SKM-1 treated with dmso at 0.1 percent for 144 hours (cell line): ENCODE measurements around the gene RASA3.

Experiments used
- DNase-seq: peaks from one replicate; lab custom pipeline; 2025; ENCODE audit not compliant: unreplicated experiment; lab: John Stamatoyannopoulos, UW

The RASA3 gene

DNA sequence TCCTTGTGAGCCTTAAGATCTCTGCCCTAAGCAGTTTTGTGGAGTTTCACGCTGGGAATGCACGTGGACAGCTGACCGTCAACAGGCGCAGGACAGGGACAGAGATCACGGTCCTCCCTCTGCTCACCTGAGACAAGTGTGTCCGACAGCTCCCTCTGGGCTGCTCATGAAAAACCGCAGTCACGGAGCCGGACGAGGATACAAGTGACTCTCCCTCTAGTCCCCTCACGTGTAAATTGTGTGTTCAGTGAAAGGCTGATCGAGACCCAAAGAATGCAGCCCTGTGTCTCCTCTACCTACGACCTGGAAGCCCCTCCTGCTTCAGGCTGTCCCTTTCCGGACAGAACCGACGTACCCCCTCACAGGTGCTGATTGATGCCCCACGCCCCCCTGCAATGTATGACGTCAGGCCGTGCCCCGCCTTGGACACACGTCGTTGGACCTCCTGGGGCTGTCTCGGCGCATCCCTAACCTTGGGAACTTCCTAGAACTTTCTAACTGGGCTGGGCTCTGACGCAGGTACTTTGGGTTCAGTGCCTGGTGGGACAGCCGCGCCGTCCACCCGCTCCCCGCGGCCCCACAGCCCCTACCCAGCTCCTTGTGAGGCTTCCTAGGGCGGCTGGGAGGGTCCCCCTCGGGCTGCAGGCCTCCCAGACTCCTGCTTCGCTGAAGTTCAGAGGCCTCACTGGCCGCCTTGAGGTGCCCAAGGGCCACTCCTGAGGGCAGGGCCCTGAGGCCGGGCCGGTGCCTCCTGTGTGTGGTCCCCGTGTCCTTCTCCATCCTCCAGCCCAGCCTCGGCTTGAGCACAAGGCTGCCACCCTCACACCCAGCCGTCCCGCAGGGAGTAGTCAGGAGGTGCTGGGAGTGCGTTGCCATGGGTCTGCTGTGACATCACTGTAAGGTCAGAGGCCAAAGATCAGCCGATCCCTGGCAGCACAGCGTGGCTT, 158.9 kb downstream of the RASA3 start, which contains the start of gene C13orf46:
TSS of gene C13orf46 (minus strand) at position 859 of the 947 bp plus-strand sequence. CDS start at position 780, 79 bp downstream.
- DNase-seq, result no peak

DNA sequence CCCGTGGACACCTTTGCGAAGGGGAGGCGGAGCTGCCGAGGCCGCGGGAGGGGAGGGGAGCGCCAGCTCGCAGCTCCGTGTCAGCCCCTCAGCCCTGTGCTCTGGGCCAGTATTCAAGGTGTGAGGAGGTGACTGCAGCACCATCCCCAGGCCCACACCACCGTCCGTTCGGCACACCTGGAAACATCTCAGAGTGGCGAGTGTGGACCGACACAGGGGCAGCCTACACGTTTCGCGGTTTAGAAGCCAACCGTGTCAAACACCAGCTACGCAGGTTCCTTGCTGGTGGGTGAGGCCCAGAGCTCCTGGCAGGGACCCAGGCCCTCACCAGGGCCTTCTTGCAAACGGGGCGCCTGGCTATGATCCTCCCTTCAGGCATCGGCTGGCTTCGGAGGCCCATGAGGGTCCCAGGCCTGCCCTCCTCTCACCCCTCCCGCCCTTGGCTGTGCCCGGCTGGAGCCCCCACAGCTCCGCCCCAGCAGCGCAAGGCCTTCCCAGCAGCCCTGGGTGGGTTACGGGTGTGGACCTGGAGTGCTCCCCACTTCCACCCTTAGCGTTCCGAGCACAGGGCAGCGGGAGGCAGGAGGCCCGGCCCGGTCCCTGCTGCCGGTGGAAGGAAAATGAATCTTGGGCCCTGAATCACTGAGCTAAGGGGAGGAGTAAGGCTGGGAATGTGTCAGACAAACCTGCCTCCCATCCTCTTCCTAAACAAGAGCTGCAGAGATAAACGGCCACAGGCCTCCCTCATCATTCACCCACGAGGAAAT, 159.8 kb downstream of the RASA3 start:
- DNase-seq, result no peak

DNA sequence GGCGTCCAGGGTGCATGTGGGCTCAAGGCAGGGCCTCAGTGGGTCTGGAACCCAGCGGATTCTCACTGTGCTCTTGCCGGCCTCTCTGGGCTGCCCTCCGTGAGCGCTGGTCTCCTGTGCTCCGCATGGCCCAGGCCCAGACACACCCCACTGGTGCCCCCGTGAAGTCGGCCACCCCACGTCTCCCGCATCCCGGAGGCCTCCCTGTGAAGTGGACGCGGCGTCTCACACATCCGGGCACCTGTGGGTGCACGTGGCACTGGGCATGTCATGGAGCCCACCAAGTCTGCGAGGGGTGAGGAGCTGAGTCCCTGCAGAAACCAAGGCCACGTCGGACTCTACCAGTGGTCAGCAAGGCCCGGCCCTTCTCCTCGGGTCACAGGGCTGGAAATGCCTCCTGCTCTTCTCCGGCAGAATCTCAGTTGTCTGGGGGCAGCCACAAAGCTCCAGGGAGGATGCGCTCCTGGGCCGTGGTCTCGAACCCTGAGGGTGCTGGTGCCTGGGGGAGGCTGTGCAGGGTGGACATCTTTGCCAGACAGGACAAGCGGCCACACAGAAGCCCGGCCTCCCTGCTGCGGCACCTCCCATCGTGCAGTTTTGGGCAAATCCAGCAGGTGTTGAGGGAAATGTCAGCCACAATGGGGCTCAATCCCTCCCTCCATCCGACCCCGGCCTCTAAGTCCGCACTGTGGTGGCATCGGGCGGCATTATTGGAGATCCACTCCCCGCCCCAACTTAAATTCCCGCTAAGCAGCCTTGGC, 160.8 kb downstream of the RASA3 start:
- no peak for DNase-seq

DNA sequence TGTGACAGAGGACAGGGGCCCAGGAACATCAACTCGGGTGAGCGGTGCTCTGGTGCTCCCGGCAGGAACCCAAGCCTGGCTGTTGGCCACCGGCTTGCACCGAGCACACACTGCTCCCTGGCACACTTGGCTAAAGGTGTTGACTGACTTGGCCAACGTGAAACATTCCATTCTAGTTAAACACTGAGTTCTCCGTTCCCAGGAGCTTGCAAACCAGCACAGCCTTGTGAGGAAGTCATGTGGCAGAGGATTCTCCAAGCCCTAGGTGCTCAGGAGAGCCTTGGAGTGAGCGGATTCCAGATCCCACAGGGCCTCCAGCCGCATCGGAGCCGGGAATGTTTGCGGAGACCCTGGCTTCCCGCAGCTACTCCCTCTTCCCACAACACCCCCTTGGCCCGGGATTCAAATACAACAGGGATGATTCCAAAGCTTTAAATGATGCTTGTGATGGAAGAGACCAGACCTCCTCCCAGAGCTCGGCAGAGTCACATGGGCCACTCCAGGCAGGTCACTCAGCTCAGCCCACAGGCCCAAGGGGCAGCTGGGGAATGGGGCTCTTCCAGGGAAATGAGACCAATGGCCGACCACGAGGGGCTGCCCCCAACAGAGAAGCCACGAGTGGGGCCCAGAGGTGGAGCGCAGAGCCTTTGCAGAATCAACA, 161.5 kb downstream of the RASA3 start:
- DNase-seq, result no peak

DNA sequence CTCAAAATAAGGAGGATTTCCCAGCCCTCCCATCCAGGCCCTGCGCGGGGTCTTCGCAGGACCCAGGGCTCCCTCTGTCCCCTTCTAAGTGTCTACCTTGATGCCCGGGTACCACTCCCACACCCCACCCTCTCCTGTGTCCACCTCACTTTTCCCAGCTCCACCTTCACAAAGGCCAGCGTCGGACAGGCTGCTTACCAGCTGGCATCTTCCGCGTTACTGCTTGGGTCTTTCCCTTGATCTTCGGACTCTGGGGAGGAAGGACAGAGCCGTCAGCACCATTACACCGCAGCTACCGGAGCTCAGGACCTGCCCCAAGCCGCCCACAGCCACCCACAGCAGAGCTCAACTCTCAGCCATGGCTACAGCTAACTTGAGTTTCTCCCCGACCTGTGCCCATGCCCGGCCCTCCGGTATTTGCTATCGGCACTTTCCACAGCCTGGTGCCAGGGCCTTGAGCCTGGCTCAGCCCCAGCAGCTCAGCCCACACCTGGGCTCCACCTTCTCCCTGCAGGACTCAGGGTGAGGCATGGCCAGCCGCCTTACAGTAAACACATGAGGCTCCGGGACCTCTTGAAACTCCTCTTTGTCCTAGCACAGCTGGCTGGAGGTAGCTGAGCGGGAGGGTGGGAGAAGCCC, 162.3 kb downstream of the RASA3 start:
- DNase-seq, result no peak

DNA sequence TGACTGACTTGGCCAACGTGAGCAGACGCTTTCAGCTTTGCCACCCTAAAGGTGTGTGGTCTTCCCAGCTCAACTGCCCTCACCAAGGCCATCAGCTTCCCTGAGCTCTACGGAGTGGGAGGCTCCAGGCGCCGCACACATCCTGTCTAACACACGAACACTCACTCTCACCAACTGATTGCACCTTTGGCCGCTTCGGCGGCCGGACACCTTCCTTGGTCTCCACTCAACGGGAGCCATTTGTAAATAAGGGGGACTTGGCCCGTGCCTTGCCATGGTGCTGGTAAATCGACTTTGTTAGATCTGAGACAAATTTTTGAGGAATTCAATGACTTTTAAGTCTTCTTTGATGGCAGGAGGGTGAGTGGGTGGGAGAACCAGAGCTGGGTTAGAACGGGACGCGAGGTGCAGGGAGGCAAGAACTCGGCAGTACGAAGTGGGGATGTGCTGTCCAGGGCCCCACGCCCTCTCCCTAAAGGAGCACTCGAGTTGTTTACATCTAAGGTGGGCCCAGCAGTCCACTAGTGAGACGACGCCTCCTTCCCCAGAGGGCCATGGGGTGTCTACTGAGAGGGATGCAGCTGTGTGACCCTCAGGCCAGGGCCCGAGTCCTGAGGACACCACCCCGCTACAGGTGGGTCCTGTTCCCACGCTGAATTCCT, 163.0 kb downstream of the RASA3 start:
- DNase-seq, result no peak

DNA sequence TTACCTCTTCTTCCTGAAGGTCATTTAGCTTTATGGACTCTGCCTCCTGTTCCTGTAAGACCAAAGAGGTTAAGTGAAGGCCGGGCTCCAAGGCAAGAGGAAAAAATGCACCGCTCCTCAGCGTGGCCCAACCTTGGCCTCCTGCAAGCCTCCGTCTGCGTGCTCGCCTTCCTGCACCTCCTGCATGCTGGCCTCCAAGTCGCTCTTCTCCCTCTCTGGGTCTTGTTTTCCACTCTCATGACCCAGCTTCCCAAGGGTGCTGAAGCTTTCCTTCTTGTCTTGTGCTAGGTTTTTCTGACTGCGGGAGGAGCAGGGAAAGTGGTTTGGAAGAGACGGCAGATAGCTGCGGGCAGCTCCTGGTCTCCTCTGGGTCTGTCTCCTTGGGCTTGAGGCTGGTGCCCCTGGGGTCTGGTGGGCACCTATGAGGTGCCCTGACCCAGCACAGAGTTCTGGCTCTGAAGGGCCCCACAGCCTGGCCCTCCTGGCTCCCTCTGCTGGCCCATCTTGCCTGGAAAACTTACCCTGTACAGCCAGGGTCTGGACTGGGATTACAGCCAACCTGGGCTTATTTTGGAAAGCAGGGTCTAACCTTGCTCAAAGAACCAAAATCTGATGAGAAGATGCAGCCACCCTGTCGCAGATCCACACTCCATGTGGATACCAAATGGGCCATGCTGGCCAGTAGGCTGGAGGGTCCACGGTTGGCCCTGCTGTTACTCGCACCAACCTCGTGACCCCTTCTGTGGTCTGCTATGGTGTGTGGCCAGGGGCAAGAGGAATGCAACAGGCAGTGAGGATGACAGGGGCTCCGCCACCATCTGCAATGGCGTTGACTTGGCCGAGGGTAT, 163.7 kb downstream of the RASA3 start:
- DNase-seq, result no peak

DNA sequence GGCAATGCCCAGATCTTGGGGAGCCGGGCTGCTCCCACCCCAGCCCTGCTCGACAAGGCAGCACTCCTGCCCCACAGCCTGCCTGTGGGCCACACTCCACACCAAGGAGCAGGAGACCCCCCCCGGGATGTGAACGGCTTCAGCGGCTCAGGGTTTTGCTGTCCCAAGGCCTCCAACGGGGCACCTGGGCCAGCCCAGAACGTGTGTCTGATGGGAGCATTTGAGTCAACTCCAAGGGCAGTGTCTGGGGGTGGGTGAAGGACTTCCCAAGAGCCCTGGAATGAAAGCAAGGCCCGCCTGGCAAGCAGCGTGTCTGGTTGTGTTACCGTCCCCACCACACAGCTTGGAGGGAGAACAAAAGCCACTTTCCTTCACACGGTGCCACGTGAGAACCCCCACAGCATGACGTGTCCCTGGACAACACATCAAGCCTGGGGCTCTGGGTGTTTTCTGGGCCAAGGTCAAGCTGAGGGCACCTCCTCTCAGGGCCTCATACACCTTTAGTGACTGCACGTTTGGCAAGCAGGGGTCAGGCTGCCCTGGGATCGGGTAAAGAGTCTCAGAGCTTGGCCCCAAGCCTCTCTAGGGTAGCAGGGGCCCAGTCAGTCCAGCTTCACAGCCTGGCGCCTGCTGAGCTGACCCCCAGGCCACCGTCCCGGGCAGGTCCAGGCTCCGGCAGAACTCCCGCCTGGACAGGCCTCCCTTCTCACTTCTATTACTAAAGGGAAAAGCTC, 164.5 kb downstream of the RASA3 start:
- DNase-seq, result no peak

DNA sequence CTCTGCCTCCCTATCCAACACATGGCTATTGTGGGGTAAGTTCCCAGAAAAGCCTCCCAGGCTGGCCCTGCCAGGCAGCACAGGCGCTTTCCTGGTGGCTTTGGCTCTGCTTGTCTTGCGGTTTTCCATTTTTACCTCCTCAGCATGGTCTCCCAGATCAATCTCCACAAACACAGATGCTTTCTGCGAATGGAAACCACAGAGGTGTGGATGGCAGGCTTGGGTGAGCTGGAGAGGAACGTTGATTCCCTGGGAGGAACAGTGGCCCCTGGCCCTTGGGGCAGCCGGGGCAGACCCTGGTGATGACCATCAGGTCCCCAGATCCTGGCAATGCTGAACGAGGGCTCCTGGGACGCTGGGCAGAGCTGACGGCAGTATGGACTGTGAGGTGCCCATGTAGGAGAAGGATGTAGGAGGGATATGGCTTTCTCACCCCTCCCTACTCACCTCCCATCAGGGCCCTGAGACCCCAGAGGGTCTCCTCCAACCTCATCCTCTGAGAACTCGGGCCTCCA, 165.2 kb downstream of the RASA3 start:
- DNase-seq, result no peak

DNA sequence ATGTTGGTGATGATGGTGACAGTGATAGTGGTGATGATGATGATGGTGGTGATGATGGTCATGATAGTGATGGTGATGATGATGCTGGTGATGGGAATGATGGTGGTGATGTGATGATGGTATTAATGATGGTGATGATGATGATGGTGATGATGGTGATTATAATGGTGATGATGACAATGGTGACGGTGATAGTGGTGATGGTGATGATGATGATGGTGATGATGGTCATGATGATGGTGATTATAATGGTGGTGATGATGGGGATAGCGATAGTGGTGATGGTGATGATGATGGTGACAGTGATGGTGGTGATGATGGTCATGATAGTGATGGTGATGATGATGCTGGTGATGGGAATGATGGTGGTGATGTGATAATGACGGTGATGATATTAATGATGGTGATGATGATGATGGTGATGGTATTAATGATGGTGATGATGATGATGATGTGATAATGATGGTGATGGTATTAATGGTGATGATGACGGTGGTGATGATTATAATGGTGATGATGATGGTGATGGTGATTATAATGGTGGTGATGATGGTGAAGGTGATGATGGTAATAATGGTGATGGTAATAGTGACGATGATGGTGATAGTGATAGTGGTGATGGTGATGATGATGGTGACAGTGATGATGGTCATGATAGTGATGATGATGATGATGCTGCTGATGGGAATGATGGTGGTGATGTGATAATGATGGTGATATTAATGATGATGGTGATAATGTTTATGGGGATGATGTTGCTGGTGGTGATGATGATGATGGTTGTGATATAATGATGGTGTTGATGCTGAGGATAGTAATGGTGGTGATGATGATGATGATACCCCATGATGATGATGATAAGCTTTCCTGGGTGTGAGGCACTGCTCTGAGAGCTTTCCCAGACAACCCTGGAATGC, 166.2 kb downstream of the RASA3 start:
- no peak for DNase-seq

DNA sequence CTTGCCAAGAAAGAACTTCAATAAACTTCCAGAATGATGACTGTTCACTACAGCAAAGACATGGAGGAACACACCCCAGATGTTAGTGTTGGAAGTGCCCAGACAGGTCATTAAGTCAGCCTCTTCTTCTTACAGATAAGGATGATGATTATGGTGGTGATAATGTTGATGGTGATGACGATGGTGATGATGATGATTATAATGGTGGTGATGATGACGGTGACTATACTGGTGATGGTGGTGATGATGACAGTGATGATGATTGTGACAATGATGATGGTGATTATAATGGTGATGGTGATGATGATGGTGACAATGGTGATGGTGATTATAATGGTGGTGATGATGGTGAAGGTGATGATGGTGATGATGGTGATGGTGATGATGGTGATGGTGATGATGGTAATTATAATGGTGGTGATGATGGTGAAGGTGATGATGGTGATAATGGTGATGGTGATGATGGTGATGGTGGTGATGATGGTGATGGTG, 167.0 kb downstream of the RASA3 start:
- no peak for DNase-seq

DNA sequence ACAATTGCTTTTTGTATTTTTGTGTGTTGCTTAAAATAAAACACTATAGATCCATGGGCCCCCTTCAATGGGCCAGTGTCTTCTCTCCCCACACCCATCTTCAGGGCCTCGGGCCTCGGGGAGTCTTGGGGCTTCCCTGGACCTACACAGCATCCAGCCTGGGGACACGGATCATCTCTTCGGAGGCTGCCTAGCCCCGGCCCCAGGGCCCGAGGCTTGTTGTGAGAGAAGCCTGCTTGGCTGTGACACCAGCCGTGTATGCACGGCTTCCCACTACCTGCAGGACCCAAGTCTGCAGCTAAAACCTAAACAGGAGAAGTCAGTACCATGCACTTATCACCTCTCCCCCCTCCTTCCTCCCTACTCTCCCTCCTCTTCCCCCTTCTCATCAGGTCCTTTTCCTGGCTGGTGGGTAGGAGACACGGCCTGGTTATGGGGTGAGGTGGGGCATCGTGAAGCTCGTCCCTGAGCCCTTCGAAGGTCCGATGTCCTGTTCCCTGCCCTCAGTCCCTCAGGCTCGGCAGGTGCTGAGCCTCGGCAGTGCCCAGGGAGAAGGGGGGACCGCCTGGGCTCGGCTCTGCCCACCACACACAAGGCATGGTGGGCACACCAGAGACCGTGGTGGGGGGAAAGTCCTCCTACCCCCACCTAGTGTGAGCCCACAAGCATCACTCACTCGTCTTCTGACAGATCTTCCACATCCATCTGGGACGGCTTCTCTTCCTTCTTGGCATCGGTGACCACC, 168.0 kb downstream of the RASA3 start:
- DNase-seq, result no peak

DNA sequence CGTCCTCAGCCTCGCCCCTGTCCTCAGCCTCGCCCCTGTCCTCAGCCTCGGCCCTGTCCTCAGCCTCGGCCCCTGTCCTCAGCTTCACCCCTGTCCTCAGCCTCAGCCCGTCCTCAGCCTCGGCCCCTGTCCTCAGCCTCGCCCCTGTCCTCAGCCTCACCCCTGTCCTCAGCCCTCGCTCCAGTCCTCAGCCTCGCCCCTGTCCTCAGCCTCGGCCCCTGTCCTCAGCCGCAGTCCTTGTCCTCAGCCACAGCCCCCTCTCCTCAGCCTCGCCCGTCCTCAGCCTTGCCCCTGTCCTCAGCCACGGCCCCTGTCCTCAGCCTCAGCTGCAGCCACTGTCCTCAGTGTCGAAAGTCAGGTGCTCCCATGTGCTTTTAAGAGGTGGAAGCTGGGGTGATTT, 169.0 kb downstream of the RASA3 start:
- no peak for DNase-seq

DNA sequence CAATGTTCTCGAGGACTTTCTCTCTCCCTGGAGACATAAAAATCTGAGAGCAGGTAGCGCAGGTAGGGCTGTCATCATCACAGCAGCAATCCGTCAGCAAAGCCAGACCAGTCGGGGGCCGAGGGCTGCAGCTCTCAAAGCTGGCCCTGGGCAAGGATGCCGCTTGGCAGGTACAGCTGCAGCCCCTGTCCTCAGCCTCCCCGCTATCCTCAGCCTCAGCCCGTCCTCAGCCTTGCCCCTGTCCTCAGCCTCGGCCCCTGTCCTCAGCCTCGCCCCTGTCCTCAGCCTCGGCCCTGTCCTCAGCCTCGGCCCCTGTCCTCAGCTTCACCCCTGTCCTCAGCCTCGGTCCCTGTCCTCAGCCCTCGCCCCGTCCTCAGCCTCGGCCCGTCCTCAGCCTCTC, 169.4 kb downstream of the RASA3 start:
- no peak for DNase-seq

DNA sequence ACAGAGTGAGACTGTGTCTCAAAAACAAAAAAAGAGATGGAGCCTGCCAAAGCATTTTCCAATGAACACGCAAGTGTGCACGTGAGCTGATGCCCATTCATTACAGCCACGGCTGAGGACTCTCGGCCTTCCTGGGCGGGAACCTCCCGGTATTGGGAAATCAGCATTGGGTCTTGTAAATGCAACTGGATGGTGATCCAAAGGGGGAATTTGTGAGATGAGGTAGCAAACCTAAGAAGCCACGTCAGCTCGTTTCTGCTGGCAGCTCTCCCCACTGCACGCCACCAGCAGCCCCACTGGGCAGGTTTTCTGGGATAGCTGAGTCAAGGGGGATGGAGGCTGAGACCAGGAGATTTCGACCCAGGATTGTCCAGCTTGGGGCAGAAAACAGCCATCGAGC, 170.0 kb downstream of the RASA3 start:
- no peak for DNase-seq
